ENCODE measurements around the gene NNAT.
"Not testable (repeated sequence)": the region's sequence is repeated elsewhere in the genome, so short reads cannot be mapped to it uniquely, and the experiment has no call there.

Gene NNAT, protein sequence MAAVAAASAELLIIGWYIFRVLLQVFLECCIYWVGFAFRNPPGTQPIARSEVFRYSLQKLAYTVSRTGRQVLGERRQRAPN

DNA sequence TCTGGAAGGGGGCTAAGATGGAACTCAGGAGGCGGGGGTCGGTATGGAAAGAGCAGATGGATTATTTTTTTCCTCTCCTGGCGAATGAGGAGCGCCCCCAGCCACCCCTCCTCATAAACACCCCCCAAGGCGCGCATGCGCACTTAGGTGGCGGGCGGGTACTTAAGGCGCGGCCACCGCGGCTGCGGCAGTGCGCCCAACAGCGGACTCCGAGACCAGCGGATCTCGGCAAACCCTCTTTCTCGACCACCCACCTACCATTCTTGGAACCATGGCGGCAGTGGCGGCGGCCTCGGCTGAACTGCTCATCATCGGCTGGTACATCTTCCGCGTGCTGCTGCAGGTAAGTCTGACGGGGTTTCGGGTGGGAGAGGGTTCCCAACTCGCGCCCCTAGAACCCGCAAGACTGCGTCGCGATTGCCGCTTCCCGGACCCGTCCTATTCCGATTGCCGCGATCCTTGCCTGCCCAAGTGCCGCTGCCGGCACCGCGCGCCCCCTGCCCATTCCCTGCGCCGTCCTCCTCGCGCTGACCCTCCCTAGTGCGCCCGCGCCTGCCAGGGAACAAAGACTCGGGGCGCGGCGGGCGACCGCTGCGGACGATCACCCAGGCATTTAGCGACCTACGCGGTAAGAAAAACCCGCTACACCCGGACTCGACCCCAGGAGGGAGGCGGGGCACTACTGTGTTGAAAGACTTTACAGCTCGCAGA lies at the start of gene NNAT:
NNAT (plus strand) TSS at position 190 of the 711 bp plus-strand sequence; CDS start at position 272, 82 bp downstream.
- DNase-seq (ENCODE audit: low spot score), result no peak

DNA sequence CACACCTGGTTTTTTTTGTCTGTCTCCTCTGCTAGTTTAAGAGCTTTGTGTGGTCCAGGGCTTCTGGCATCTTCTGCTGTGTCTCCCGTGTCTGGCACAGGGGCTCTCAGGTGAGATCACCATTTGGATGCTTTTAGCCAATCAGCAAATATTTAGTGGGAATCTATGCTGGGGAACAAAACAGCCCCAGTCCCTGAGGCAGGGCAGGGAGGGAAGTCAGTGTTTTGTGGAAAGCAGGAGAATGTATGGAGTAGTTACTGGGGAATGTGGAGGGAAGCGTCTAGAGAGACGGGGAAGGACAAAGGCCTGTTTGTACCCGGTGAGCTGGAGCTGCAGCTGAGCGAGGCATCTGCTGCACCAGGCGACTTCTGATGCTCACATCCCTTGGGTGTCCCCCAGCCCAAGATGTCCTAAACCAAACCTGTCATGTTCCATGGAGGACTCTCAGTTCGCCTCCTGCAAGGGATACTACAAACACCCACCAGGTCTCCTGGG lies 49.3 kb upstream of the NNAT start:
- DNase-seq (ENCODE audit: low spot score), result no peak

DNA sequence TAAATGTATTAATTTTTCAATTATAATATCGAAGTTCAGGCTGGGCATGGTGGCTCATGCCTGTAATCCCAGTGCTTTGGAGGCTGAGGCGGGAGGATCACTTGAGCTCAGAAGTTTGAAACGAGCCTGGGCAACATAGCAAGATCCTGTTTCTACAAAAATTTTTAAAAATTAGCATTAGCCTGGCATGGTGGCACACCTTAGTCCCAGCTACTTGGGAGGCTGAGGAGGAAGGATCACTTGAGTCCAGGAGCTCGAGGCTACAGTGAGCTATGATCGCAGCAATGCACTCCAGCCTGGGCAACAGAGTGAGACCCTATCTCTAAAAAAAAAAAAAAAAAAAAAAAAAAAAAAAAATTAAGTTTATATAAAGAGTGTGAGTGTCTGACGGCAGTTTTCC lies 48.6 kb upstream of the NNAT start:
- DNase-seq (ENCODE audit: low spot score), result not testable (repeated sequence)

DNA sequence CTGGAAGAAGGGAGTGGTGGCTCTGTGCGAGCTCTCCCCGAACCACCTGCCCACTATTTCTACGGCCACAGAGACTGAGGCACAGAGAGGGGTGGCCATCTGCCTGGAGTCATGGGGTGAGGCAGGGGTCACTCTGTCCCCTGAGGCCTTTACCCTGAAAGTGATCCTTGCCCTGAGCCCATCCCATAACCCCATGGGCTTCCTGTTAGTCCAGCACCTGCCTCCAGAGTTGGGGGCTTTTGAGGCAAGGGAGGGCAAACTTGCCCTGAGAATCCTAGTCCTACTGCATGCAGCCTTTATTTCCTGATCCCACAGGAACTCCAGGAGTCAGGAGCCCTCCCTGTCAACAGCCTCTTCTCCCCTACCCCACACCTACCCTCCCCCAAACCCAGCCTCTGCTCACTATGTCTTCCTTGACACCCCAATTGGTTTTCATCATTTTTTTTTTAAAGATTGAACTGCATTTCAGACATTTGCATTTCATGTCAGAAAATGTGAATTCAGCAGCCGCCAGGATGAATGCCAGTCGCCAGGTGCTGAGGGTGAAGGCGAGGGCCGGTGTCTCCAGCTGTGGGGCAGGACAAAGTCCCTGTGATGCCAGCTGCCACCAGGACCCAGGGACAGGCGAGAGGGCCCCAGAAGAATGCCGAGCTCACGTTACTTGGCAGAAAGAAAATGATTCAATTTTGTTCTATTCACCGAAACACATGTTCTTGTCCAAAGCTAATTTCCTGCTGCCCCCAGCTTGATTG lies 47.6 kb upstream of the NNAT start:
- DNase-seq (ENCODE audit: low spot score), result no peak

DNA sequence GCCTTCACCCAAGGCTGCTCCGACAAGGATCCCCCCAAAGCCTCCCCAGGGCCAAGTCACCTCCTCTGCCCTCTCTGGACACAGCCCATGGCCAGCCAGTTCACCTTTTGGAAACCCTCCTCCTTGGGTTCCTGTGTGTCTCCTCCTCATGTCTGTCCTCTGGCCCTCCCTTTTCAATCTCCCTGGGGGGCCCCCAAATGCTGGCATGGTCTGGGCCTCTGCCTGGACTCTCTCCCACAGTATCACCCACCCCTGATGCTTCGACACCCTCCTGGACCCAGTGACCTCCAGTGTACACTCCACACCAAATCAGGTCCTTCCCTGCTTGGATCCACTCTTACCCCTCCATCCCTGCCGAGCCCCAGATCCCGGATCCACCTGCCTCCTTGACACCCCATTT lies 46.7 kb upstream of the NNAT start:
- DNase-seq (ENCODE audit: low spot score), result no peak

DNA sequence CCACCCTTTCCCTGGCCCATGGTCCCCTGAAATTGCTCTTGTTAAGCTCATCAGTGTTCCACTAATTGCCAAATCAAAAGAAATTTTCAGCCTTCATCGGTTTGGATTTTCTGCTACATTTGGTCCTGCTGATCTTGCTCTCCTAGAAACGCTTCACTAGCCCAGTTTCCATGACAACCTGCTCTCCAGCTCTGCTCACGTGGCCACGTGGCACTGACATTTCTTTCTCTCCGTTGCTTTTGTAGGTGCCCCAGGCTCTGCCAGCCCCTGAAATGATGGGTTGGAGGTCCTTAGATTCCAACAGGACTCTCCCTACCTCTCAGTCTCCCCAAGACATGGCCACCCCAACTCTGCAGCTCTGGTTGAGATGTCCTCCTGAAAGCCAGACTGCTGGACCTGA lies 45.8 kb upstream of the NNAT start:
- no peak for DNase-seq (ENCODE audit: low spot score)

DNA sequence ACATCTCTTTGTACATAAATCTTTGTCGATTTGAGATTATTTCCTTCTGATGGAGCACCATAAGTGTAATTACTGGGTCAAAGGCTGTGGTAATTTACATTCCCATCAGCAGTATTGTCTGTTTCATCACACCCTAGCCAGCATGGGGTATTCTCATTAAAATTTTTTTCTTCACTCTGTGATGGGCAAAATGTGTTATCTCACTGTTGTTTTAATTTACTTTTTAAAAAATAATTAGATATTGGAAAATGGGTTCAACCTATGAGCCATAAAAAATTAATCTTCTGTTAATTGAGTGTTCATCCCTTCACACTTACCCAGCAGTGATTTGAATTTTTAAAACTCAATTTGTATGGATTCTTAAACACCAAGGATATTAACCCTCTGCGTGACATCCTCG lies 44.0 kb upstream of the NNAT start:
- DNase-seq (ENCODE audit: low spot score), result no peak

DNA sequence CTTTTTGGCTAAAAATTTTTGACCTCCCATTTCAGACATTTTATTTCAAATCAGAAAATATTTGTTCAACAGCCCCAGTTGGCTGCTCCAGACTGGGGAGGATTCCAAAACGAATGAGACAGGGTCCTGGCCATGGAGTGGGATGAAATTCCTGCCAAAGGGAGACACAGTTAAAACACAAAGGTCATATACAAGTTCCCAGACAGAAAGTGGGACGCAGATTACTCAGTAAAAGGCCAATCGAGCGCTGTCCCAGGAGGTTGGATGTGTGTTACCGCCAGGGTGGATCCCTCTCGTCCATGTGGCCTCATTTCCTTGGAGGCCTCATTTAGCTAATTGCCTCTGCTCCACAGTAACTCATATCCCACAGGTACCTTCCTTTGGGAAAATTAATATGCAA lies 41.8 kb upstream of the NNAT start:
- no peak for DNase-seq (ENCODE audit: low spot score)

DNA sequence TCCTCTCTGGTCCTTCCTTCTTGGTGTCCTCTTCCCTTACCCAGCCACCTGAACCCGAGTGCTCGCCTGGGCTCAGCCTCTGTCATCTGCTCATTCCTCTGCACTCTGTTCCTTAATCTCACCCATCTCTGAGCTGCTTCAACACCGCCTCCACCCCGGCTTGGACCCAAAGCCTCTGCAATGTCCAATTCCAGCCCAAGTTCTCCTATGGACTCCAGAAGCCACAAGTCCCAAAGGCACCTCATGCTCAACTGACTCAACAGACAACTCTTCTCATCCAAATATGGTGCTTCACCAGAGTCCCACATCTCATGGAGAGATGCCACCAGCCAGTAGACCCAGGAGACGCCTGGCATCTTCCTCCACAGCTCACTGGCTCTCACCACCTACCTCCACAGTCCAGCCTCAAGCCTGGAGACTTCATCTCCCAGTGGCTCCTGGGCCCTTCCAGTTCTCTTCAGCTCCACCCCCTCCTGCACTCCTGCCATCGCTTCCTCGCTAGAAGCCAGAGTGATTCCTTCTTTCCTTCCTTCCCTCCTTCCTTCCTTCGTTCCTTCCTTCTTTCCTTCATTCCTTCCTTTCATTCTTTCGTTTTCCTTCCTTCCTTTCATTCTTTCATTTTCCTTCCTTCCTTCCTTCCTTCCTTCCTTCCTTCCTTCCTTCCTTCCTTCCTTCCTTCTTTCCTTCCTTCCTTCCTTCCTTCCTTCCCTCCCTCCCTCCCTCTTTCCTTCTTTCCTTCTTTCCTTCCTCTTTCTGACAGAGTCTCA lies 40.9 kb upstream of the NNAT start:
- no peak for DNase-seq (ENCODE audit: low spot score)

DNA sequence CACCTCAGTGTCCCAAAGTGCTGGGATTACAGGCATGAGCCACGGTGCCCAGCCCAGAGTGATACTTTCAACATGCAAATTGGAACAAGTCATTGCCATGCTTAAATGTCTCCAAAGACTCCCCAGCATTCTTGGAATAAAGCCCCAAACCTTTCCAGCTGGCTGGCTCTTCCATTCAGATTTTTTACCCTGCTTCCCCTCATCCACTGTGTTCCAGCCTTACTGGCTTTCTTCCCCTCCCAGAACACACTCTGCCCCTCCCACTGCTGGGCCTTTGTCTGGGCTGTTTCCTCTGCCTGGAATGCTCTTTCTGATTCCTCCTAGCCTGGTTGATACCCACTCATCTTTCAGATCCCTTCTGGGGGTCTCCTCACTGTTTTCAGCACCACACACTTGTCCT lies 40.1 kb upstream of the NNAT start:
- no peak for DNase-seq (ENCODE audit: low spot score)

DNA sequence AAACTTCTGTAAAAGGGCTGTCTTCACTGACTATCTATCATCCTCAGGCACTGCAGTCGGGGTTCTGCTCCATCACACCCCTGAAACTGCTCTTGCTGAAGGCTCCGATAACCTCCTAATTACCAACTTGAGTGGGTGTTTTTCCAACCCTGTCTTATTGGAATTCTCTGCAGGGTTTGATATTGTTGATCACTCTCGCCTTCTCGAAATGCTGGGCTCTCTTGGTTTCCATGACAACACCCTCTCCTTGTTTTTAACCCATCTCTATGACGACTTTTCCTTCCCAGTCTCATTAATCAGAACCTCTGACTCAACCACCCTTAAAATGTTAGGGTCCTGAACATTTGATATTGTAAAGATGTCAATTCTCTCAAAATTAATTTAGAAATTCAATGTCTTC lies 39.4 kb upstream of the NNAT start:
- no peak for DNase-seq (ENCODE audit: low spot score)

DNA sequence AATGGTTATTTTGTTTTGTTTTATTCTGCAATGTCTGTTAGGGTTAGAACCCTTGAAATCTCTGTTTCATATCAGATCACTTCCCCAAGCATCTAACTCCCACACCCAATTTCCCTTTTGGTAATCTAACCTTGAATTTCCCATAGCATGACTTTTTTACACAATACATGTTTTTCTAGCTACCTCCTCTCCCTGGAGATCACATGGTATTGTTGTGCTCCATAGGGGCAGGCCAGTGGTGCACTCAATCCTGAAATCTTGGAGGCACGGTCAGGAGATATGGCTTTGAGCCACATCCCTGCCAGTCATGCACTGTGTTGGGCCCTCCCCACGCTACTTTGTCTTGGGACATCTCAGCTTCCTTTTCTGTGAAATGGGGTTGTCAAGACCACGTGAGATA lies 36.7 kb upstream of the NNAT start:
- no peak for DNase-seq (ENCODE audit: low spot score)

DNA sequence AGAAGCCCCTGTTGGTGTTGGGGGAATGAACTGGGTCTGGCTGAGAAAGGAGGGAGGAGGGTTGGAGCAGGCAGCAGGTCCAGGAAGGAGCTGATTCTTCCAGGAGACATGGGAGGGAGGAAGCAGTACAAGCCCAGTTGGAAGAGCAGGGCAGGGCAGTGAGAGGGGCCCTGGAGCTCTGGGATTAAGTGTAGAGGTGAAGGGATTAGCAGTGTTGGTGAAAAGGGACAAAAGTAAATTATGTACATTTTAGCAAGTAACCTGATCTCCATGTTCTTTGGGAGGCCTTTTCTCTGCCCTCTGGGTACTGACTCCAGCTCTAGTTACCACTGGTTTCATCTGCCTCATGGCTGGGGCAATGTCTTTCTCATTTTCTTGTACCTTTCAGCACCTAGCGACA lies 34.8 kb upstream of the NNAT start:
- not testable (repeated sequence) for DNase-seq (ENCODE audit: low spot score)

DNA sequence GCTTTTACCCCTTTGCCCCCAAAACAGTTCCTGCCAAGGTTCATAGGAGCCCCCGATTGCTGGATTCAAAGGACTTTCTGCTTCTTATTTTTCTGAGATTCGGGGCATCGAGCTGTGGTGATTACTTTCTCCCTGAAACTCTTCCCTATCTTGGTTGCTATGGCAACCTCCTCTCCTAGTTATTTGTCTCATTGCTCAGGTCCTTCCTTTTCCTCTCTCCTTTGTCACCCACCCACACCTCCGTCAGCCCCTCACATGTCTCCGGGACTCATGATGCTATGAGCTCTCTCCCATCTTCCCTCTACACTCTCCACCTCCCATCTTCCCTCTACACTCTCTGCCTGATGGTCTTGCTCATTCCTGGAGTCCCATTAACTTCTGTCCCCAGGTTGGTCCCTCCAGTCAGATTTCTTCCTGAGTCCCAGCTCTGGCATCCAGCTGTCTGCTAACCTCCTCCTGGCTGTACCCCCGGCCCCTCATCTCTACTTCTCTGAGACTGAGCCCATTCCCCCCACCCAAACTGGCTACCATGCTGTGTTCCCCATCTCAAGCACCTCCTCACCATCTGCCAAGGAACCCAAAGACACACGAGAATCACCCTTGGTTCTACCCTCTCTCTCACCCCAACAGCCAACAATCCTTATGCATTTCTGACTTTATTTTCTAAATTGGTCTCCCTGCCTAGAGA lies 30.2 kb upstream of the NNAT start:
- no peak for DNase-seq (ENCODE audit: low spot score)

DNA sequence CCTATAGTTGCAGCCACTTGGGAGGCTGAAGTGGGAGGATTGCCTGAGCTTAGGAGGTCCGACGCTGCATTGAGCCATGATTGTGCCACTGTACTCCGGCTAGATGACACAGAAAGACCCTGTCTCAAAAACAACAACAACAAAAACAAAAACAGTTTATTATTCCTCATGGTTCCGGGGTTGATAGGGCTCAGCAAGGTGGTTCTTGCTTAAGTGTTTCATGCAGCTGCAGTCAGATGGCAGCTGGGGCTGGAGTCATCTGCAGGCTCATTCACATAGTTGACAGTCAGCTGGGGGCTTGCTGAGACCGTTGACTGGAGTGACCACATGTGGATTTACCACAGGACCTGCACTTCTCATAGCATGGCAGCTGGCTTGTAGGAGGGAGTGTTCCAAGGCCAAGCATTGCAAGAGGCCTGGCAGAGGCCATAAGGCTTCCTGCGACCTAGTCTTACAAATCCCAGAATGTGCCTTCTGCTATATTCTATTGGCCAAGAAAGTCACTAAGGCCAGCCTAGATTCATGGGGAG lies 28.9 kb upstream of the NNAT start:
- DNase-seq (ENCODE audit: low spot score), result no peak

DNA sequence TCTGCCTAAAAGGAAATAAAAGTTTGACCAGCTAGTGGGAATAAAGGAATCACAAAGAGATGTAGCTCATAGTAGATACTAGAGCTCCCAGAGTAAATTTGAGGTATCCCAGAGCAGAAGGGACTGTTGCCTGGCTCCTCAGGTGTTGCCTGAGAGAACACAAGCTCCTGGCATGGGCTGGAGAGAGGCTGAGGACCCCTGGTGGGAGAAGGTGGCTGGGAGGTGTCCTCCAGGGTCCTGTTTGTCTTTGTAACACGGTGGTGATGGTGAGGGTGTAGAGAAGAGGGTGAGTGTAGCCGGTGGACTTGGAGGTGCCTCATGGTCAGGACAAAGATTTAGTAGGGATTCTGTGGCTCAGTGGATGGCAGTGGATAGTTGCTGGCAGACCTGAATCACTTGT lies 28.1 kb upstream of the NNAT start:
- DNase-seq (ENCODE audit: low spot score), result no peak

DNA sequence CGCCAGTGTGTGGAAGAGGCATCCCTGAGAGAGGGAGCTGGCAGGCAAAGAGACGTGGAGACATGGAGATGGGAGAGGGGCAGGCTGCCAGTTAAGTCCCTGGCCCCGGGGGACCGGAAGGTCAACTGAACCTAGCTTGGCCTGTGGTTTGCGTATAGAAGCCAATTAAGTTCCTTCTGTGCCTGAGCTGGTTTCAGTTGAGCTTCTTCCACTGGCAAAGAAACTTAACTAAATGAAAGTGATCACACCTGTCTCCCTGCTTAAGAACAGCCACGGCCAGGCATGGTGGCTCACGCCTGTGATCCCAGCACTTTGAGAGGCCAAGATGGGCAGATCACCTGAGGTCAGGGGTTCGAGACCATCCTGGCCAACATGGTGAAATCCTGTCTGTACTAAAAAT lies 26.7 kb upstream of the NNAT start:
- DNase-seq (ENCODE audit: low spot score), result no peak

DNA sequence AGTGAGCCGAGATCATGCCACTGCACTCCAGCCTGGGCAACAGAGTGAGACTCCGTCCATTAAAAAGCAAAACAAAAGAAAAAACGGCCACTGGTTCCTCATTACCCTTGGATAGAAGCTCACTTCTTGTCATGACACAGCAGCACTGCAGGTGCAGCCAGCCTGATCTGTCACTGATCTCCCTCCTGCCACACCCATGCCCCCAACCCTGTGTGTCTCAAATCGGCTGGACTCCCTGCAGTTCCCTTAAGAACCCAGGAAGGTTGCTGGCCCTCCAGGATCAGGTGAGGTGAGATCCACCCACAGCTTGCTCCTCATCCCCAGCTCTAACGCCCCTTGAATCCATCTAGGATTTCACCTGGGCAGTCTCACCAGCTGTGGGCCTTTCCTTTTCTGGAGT lies 26.3 kb upstream of the NNAT start:
- no peak for DNase-seq (ENCODE audit: low spot score)

DNA sequence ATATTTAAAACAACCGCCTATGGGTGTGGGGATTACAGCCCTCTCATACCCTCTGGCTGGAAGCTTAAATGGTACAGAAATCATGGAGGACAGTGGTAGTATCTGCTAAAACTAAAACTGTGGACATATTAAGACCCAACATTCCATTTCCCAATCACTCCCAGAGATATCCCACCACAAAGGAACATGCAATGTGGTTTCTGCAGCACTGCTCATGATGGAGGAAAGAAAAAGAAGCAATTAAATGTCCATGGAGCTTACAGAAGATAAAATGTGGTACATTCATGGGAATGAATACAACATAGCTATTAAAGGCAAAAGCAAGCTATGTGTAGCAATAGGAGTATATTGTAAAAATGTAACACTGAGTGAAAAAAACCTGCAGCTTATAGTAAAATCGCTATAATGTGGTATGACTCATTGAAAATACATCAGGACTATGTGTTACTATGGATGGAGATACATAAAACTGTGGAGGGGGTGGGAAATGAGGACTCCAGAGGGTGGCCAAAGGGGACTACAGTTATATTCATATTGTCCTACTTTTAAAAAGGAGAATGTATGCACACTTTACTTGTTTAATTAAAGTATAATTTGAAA lies 22.9 kb upstream of the NNAT start:
- DNase-seq (ENCODE audit: low spot score), result no peak

DNA sequence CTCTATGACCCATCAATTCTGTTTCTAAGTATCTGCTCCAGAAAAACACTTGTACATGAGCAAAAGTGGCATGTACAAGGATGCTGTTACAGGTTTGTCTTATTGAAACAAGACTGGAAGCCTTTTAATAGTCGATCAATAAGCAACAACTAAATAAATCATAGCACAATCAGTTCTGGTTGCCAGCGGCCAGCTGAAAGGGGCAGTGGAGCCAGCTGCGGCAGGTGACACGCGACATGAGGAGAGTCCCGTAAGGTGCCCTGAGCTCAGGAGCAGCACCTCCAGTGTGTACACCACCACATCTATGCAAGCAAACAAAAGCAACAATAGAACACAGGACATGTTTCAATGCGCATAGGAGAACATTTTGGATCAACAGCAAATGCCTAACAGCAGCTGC lies 20.7 kb upstream of the NNAT start:
- DNase-seq (ENCODE audit: low spot score), result no peak

DNA sequence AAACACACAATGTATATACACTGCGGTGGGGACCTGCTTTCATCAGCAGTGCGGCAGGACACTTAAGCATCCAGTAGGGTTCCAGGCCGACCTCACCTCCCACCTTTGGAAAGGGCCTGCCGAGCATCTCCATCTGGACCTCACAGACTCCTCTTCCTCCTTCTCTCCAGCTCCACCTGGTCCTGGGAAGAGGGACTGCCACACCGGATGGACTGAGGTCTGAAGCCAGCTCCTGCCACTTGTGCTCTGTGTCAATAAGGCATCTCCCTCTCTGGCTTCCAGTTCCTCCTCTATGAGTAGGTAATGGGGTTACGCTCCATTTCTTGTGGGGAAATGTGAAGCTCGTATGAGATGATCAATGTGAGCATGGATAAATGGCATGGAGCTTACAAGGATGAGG lies 19.1 kb upstream of the NNAT start:
- DNase-seq (ENCODE audit: low spot score), result no peak

All from CD4-positive, alpha-beta T cell treated with Interleukin-6 at 100 ng/mL for 8 hours (primary cell).